Endothelial cell of hepatic sinusoid (primary cell): ENCODE measurements around the gene SMAD3.

ENCODE experiments used
- in situ Hi-C: cut with HindIII; loops from 2 replicates; pipeline ENCODE4 v1.10.0; 2017; ENCODE audit warnings: low sequenced_read_pairs

Gene SMAD3

GRCh38 chr15:67156834-67157233, 91.4 kb downstream of the SMAD3 start:
- in situ Hi-C loops: no loop called here

DNA sequence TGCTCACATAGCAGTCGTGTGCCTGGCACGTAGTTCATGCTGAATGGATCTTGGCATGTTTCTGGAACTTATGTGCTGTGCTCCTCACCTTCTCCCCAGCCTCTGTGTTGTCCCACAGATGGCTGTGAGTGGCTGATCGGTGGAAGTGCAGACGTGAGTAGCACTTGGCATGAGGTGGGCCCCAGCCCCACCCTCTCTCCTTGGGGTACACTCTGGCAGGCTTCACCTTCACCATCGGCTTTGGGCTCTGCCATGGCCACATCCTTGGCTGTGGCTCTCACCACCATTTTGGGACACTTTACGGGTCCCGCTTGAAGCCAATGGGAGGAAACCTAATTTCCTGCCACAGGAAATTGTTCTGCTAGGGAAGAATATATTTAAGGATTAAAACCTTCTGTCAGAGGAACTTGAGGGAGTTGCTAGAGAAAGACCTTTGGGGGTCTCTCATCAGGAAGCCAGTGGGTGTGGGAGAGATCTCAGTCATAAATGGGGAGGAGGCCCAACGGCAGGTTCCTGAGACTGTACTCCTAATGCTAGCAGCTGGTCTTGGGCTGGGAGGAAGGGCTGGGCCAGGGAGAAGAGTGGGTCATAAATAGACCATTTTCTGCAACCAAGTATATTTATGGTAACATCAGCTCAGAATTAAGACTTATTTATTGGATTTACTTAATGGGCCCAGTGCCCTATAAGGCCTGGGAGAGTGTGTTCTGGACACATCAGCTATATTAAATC, 92.3 kb downstream of the SMAD3 start:
- in situ Hi-C loops: no loop called here

DNA sequence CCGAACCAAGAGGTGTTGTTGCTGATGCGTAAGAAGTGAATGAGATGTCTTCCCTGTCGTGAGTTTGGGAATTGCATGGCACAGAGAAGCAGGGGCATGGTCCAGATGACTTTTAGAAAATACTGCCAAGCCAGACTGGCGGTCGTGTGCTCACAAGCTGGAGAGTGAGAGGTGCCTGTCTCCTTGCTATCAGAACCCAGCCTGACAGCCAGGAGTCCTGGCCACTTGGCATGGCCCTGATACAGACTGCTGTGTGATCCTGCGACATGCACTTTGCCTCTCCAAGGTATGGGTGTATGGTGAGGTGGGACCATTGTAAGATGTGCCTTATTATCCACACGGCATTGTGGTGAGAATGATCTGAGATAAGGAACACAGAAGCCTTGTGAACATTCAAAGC, 93.0 kb downstream of the SMAD3 start:
- in situ Hi-C loops: no loop called here

DNA sequence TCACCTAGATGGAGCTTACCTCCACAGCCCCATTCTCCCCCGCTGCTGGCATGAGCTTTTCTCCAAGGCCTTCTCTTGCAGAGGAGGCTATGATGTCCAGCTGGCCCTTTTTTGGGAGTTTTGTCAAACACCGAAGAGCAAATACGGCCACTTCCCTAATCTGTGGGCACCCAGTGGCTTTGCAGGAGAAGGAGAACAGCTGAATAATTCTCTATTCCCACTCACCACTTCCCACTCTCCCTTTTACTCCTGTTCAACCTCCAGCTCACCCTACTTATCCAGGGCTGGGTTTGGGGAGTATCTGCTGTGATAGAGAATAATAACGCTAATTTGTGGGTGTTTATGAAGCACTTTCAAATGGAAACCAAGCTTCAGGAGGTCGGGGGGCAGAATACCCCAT, 96.0 kb downstream of the SMAD3 start:
- in situ Hi-C loops: no loop called here

GRCh38 chr15:67161881-67162280, 96.5 kb downstream of the SMAD3 start:
- in situ Hi-C loops: no loop called here

- in situ Hi-C loops: no loop called here
Measured at GRCh38 chr15:67163180-67163579, 97.8 kb downstream of the SMAD3 start.

DNA sequence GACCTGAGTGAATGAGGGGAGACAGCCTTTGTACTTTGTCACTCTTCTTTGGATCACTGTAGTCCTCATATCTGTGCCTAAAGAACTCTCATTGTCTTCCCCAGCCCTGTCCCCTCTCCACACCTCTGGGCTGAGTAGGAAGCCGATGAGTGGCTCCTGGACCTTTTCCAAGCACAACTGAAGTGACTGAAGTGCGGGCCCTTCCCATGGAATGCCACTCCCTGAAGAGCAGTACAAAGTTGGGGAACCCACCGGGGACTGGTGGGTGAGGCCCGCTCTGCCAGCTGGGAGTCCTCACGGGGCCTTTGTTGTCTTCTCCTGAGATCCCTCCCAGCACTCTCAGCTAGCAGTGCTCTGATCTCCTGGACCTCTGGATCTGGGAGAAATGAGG, 99.0 kb downstream of the SMAD3 start:
- in situ Hi-C loops: no loop called here

DNA sequence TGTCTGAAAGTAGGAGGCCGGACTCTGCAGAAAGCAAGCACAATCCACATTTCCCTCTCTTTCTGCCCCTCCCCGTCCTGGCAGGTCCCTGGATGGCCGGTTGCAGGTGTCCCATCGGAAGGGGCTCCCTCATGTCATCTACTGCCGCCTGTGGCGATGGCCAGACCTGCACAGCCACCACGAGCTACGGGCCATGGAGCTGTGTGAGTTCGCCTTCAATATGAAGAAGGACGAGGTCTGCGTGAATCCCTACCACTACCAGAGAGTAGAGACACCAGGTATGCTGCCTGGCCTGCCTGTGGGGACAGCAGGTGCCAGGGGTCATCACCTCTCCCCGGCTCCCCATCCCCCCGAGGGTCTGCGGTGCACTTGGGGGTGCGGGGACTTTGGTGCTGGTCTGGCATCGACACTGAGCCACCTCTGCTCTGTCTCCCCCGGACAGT, 99.4 kb downstream of the SMAD3 start:
- in situ Hi-C loops: no loop called here

DNA sequence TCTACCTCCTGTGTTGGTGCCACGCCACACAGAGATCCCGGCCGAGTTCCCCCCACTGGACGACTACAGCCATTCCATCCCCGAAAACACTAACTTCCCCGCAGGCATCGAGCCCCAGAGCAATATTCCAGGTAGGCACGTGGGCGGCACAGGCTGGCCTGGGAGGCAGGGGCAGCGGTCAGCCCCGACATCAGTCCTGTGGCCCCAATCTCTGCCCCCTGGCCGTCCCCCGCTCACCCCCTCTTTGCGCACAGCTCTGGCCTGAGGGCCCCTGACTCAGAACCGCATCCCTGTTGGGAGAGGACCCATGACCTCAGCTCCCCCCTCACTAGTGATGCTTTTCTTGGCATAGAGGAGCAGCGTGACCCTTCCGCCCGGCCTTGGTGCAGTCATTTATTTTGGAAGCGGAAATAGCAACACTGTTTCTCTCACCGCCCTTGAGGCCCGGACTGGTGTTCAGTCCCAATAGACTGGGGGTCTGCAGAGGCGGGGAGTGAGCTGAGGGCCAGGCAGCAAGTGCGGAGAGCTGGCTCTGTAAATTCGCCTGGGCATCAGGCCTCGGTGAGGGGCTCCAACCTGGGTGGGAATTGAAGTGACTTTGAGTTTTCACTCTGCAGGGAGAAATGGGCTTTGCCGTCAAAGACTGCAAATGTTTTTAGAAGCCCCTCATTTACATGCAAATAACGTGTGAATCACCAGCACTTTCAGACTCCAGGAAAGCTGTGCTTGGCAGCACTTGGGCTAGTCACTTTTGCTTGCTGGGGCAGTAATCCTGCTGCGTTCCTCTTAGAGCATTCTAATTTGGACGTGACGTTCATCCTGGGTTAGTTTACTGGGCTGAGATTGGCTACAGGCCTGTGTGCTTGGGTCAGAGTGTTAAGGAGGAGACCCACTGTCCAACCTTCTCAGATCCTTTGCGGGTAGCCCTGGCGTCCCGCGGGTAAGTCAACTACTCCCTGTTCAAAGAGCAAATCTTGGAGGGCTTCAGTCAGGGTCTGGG, 100.2 kb downstream of the SMAD3 start:
- in situ Hi-C loops: no loop called here

DNA sequence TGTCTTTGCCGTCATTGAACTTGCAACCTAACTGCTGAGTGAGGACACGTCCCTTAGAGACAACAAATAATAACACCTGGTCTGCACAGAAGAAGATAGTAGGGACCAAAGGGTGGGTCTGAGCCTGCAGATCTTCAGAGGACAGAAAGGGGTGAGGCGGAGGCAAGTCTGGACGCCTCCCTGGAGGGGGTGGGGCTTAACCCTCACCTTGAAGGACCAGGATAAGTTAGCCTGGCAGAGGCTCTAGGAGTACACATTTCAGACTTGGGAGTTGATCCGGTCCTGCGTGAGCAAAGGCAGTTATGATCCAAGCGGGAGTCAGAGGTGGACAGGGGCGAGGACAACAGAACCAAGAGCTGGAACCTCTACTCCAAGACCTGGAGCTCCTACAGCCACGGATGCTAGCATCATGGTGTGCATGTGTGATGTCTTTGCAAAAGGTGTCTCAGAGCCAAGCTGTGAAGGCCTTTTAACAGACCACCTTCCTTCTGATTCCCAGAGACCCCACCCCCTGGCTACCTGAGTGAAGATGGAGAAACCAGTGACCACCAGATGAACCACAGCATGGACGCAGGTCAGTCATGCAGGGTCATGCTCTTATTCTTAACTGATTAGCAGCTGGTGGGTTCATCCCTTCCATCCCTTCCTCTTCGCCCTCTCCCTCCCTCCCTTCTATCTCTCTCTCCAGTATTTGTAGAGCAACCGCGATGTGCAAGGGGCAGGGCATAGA, 101.0 kb downstream of the SMAD3 start:
- in situ Hi-C loops: no loop called here

GRCh38 chr15:67167091-67167490, 101.7 kb downstream of the SMAD3 start:
- in situ Hi-C loops: no loop called here

GRCh38 chr15:67168694-67169093, 103.3 kb downstream of the SMAD3 start:
- in situ Hi-C loops: no loop called here

- in situ Hi-C loops: no loop called here
Measured at GRCh38 chr15:67170143-67170925, 104.9 kb downstream of the SMAD3 start.

DNA sequence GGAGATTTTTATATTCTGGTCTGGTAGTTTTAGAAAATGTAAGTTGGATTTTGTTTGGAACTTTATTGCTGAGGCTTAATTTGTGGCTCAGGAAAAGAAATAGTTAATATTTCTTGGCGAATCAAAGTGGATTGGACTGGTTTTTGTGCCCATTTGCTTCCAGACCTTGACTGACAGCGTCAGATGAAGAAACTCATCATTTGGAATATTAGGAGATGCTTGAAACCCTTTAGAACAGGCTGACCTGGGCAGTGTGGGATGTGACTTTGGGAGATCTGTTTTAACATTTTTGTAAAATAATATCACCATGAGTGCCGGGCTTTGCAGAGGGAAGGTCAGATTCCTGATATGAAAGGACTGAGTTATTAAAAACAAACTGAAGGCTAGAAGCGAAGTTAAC, 106.1 kb downstream of the SMAD3 start:
- in situ Hi-C loops: no loop called here

GRCh38 chr15:67172172-67172571, 106.8 kb downstream of the SMAD3 start:
- in situ Hi-C loops: no loop called here

DNA sequence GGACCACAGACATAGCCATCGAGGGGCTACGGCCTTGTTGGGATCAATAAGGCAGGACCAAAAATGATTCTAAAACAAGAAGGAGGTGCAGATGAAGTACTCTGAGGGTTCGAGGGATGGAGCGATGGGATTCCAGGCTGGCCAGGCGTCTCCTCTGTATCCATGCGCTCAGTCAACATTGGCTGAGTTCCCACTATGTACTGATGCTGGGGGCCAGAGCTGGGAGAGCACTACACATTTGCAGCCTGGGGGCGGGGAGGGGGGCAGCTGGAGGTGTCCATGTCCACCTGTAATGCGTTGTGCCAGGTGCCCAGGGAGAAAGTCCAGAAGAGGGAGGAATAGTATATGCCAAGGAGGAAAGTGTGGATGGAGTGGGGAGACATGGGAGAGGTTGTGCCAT, 107.6 kb downstream of the SMAD3 start:
- in situ Hi-C loops: no loop called here

DNA sequence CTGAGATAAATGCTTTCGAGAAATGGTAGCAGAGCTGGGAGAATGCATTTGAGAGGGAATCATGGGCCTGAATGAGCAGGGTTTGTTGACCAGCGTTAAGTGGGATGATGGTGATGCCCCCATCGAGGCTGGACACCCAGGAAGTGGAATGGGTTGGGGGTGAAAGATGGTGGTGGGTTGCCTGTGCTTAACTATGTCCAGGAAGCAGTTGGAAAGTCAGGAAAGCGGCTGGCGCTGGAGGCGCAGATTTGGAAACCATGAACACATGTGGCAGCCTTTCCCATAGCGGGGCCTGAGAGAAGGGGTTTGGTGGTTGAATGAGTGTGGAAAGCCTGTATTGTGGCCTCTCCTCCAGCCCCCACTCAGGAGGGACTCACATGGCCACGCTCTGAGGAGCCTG, 108.4 kb downstream of the SMAD3 start:
- in situ Hi-C loops: no loop called here

DNA sequence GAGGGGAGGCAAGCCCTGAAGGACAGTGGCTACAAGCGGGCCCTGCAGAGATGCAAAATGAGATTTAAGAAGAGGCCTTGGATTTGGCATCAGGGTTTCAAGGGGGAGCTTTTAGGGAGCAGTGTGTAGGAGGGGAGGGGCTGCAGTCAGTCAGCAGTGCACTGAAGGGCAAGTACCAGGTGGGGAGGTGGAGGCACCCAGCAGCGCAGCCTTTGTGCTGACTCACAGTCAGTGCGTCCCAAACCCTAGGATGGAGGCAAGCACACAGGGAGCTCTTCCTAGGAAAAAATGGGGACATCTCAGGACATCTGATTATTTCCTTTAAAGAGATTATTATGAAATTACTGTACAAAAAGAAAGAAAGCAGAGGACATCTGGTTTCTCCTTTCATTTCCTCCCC, 109.0 kb downstream of the SMAD3 start:
- in situ Hi-C loops: no loop called here

DNA sequence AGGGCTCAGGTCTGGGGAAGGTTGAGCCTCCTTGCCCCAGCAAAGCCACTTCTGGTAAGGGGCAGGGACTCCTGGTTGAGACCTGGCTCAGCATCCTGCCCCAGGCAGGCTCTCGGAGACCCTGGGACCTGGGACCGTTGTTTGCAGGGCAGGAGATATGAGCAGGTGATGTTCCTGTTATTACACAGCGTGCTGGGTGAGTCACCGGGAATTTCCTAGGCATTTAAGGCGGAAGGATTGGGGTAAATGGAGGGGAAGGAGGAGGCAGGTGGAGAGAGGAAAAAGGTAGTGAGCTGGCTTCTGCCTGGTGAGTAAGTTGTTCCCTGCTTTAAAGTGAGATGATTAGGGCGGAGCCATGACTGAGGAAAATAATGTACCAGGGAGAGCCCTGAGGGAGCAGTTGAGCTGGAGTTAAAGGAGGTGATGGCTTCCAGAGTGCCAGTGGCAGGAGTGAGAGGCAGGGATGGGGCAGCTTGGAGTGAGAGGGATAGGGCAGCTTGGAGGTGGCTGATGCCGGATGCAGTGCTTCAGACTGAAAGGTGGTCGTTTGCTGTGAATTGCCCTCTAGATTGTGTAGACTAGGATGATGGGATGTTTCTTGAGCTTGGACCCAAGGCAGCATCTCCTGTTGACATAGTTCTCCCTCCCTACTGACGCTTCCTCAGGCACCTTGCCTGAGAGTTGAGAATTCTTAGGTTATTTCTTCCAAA, 109.6 kb downstream of the SMAD3 start:
- in situ Hi-C loops: no loop called here

DNA sequence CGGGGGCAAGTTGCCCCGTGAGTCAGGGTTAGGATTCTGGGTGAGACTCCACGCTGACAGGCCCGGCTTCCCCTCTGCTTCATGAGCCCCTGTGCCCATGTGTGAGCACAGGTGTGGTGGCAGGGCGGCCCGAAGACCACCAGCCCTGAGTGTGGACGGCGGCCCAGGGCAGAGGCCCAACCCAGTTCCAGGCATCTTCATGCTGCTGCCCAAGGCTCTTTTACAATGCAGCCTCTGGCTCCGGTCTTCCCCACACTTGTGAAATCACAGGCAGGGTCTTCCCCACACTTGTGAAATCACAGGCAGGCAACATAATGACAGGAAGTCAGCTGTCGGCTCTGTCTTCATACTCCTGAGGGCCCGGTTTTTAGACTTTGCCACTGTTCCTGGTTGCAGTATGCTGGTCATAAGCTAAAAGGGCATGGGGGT, 110.3 kb downstream of the SMAD3 start:
- in situ Hi-C loops: no loop called here
